HEK293 (cell line): Measurements from ENCODE around the gene PARP6.

Experiments used
- FEZF1 ChIP-seq: fragments of 450-650 bp; formaldehyde crosslinking; IDR thresholded peaks from 2 replicates; pipeline ENCODE4 v1.5.1; 2016; ENCODE audit warnings: missing biosample characterization, missing genetic modification characterization
- KLF16 ChIP-seq: fragments of 450-650 bp; formaldehyde crosslinking; IDR thresholded peaks from 2 replicates; pipeline ENCODE4 v1.5.1; 2017; ENCODE audit warnings: missing biosample characterization, missing genetic modification characterization
- SCRT1 ChIP-seq: fragments of 450-650 bp; formaldehyde crosslinking; IDR thresholded peaks from 2 replicates; pipeline ENCODE4 v1.5.1; 2016; ENCODE audit warnings: missing biosample characterization, missing genetic modification characterization, borderline replicate concordance
- SP7 ChIP-seq: fragments of 450-650 bp; formaldehyde crosslinking; IDR thresholded peaks from 2 replicates; pipeline ENCODE4 v1.5.1; 2016; ENCODE audit warnings: missing biosample characterization, missing genetic modification characterization
- WT1 ChIP-seq: fragments of 450-650 bp; formaldehyde crosslinking; IDR thresholded peaks from 2 replicates; pipeline ENCODE4 v1.5.1; 2016; ENCODE audit warnings: missing biosample characterization, missing genetic modification characterization
- YY2 ChIP-seq: fragments of 450-650 bp; formaldehyde crosslinking; IDR thresholded peaks from 2 replicates; pipeline ENCODE4 v1.5.1; 2016; ENCODE audit warnings: missing biosample characterization, missing genetic modification characterization
- ZBTB1 ChIP-seq: fragments of 450-650 bp; formaldehyde crosslinking; IDR thresholded peaks from 2 replicates; pipeline ENCODE4 v1.5.1; 2016; ENCODE audit warnings: missing biosample characterization, missing genetic modification characterization
- ZFP37 ChIP-seq: fragments of 450-650 bp; formaldehyde crosslinking; IDR thresholded peaks from 2 replicates; pipeline ENCODE4 v1.5.1; 2016; ENCODE audit warnings: missing biosample characterization, missing genetic modification characterization
- ZNF112 ChIP-seq: fragments of 450-650 bp; formaldehyde crosslinking; IDR thresholded peaks from 2 replicates; pipeline ENCODE4 v1.5.0; 2017; ENCODE audit warnings: missing biosample characterization, missing genetic modification characterization
- ZNF175 ChIP-seq: fragments of 450-650 bp; formaldehyde crosslinking; IDR thresholded peaks from 2 replicates; pipeline ENCODE4 v1.5.1; 2016; ENCODE audit warnings: missing biosample characterization, missing genetic modification characterization
- ZNF211 ChIP-seq: fragments of 450-650 bp; formaldehyde crosslinking; IDR thresholded peaks from 2 replicates; pipeline ENCODE4 v1.5.1; 2016; ENCODE audit warnings: low read depth, missing biosample characterization, missing genetic modification characterization
- ZNF221 ChIP-seq: fragments of 450-650 bp; formaldehyde crosslinking; IDR thresholded peaks from 2 replicates; pipeline ENCODE4 v1.5.1; 2017; ENCODE audit warnings: missing biosample characterization, missing genetic modification characterization, borderline replicate concordance
- ZNF292 ChIP-seq: fragments of 450-650 bp; formaldehyde crosslinking; IDR thresholded peaks from 2 replicates; pipeline ENCODE4 v1.5.1; 2016; ENCODE audit warnings: low read depth, missing biosample characterization, missing genetic modification characterization, borderline replicate concordance
- ZNF341 ChIP-seq: fragments of 450-650 bp; formaldehyde crosslinking; IDR thresholded peaks from 2 replicates; pipeline ENCODE4; 2016; ENCODE audit warnings: low read depth, missing biosample characterization, missing genetic modification characterization
- ZNF350 ChIP-seq: fragments of 450-650 bp; formaldehyde crosslinking; IDR thresholded peaks from 2 replicates; pipeline ENCODE4 v1.5.0; 2017; ENCODE audit warnings: missing biosample characterization, mild to moderate bottlenecking, missing genetic modification characterization
- ZNF394 ChIP-seq: fragments of 450-650 bp; formaldehyde crosslinking; IDR thresholded peaks from 2 replicates; pipeline ENCODE4 v1.5.1; 2016; ENCODE audit warnings: missing biosample characterization, missing genetic modification characterization, mild to moderate bottlenecking, moderate library complexity, borderline replicate concordance
- ZNF416 ChIP-seq: fragments of 450-650 bp; formaldehyde crosslinking; IDR thresholded peaks from 2 replicates; pipeline ENCODE4 v1.5.1; 2016; ENCODE audit warnings: missing biosample characterization, missing genetic modification characterization
- ZNF473 ChIP-seq: fragments of 450-650 bp; formaldehyde crosslinking; IDR thresholded peaks from 2 replicates; pipeline ENCODE4 v1.5.1; 2017; ENCODE audit warnings: missing biosample characterization, missing genetic modification characterization
- ZNF501 ChIP-seq: fragments of 450-650 bp; formaldehyde crosslinking; IDR thresholded peaks from 2 replicates; pipeline ENCODE4 v1.5.1; 2016; ENCODE audit warnings: missing biosample characterization, missing genetic modification characterization
- ZNF530 ChIP-seq: fragments of 450-650 bp; formaldehyde crosslinking; IDR thresholded peaks from 2 replicates; pipeline ENCODE4 v1.5.1; 2016; ENCODE audit warnings: low read depth, missing biosample characterization, missing genetic modification characterization
- ZNF544 ChIP-seq: fragments of 450-650 bp; formaldehyde crosslinking; IDR thresholded peaks from 2 replicates; pipeline ENCODE4 v1.5.0; 2017; ENCODE audit warnings: missing biosample characterization, missing genetic modification characterization
- ZNF555 ChIP-seq: fragments of 450-650 bp; formaldehyde crosslinking; conservative IDR thresholded peaks from 2 replicates; pipeline ENCODE4 v1.5.1; 2017; ENCODE audit warnings: missing biosample characterization, mild to moderate bottlenecking, missing genetic modification characterization, inconsistent platforms
- ZNF610 ChIP-seq: fragments of 450-650 bp; formaldehyde crosslinking; IDR thresholded peaks from 2 replicates; pipeline ENCODE4 v1.5.1; 2016; ENCODE audit warnings: missing biosample characterization, missing genetic modification characterization, borderline replicate concordance
- ZNF623 ChIP-seq: fragments of 450-650 bp; formaldehyde crosslinking; IDR thresholded peaks from 2 replicates; pipeline ENCODE4 v1.5.1; 2016; ENCODE audit warnings: missing biosample characterization, missing genetic modification characterization
- ZNF624 ChIP-seq: fragments of 450-650 bp; formaldehyde crosslinking; IDR thresholded peaks from 2 replicates; pipeline ENCODE4 v1.5.1; 2017; ENCODE audit warnings: missing biosample characterization, missing genetic modification characterization
- ZNF654 ChIP-seq: fragments of 450-650 bp; formaldehyde crosslinking; IDR thresholded peaks from 2 replicates; pipeline ENCODE4 v1.5.1; 2016; ENCODE audit warnings: low read depth, missing biosample characterization, missing genetic modification characterization
- ZNF777 ChIP-seq: fragments of 450-650 bp; formaldehyde crosslinking; IDR thresholded peaks from 2 replicates; pipeline ENCODE4 v1.5.1; 2017; ENCODE audit warnings: missing biosample characterization, missing genetic modification characterization, borderline replicate concordance
- ZSCAN16 ChIP-seq: fragments of 450-650 bp; formaldehyde crosslinking; IDR thresholded peaks from 2 replicates; pipeline ENCODE4 v1.5.1; 2016; ENCODE audit warnings: missing biosample characterization, missing genetic modification characterization
- ZXDB ChIP-seq: fragments of 450-650 bp; formaldehyde crosslinking; IDR thresholded peaks from 2 replicates; pipeline ENCODE4 v1.5.1; 2016; ENCODE audit warnings: missing biosample characterization, missing genetic modification characterization
- TF ChIP-seq, protein P1 (sequence below): fragments of 450-650 bp; formaldehyde crosslinking; IDR thresholded peaks from 2 replicates; pipeline ENCODE4 v1.5.1; 2016; ENCODE audit warnings: missing biosample characterization, missing genetic modification characterization
- TF ChIP-seq, protein P2 (sequence below): fragments of 450-650 bp; formaldehyde crosslinking; IDR thresholded peaks from 2 replicates; pipeline ENCODE4 v1.5.1; 2016; ENCODE audit warnings: missing biosample characterization, missing genetic modification characterization
- TF ChIP-seq, protein P3 (sequence below): fragments of 450-650 bp; formaldehyde crosslinking; IDR thresholded peaks from 2 replicates; pipeline ENCODE4 v1.5.1; 2016; ENCODE audit warnings: missing biosample characterization, missing genetic modification characterization
- TF ChIP-seq, protein P4 (sequence below): fragments of 450-650 bp; formaldehyde crosslinking; optimal IDR thresholded peaks from 2 replicates; pipeline ENCODE3; 2016; ENCODE audit warnings: missing biosample characterization, mild to moderate bottlenecking, missing genetic modification characterization
- TF ChIP-seq, protein P5 (sequence below): fragments of 450-650 bp; formaldehyde crosslinking; IDR thresholded peaks from 2 replicates; pipeline ENCODE4 v1.5.1; 2016; ENCODE audit warnings: missing biosample characterization, missing genetic modification characterization

The PARP6 gene

DNA sequence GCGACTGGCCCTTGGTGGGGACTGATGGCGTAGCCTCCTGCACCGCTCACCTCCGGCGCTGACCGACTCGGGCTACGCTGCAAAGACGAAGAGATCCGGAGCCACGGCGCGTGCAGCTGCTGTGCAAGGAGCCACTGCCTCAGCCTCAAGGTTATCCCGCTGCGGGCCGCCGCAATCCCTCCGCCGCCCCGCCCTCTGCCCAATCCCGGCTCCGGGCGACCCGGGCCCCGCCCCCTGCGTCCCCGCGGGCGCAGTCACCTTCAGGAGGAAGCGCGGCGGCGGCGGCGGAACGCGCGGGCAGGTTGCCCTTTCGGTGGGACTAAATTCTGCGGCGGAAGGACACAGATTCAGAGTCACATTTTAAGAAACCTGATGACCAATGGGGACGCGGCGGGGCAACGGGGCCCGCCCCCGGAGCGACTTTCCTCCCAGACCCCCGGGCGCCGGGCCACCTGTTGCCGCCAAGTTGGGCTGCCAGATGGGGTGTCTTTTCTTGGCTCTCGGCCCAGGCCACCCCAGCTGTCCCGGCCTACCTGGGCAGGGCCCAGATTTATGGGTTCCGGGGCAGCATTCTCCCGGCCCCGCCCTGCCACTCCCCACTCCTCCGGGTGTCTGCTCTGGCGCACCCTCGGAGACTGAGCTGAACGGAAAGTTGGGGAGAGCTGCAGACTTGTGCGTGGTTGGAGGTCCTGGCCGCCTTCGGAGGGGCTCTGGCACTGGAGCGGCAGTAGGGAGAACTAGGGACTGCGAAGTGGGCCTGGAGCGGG lies 41.1 kb downstream of the PARP6 start, which contains the start of gene PKM (continued):
- TF ChIP-seq ZNF292 (tag by site-specific recombination) (no peak), ZNF221 (tag by site-specific recombination) (no peak), ZNF544 (tag by site-specific recombination) (no peak), ZNF350 (tag by site-specific recombination) (no peak), ZNF530 (tag by site-specific recombination) (no peak), ZNF112 (tag by site-specific recombination) (no peak), ZNF610 (tag by site-specific recombination) (peak; percentile 70), ZSCAN16 (tag by site-specific recombination) (0 out of 2 replicates have a peak, but pooled peaks have one; percentile 11), YY2 (tag by site-specific recombination) (peak; percentile 59; the same call in 1 of the 2 replicates), KLF16 (tag by site-specific recombination) (peak; percentile 99), ZNF416 (tag by site-specific recombination) (no peak), SP7 (peak; percentile 94), ZNF623 (tag by site-specific recombination) (peak; percentile 25; the same call in 1 of the 2 replicates), ZBTB1 (tag by site-specific recombination) (peak; percentile 55; the same call in 1 of the 2 replicates), ZXDB (tag by site-specific recombination) (peak; percentile 97), ZNF777 (no peak), ZNF175 (no peak), ZNF473 (tag by site-specific recombination) (no peak), ZNF394 (tag by site-specific recombination) (peak; percentile 44; the same call in 1 of the 2 replicates), ZNF211 (tag by site-specific recombination) (no peak), SCRT1 (tag by site-specific recombination) (peak; percentile 99), FEZF1 (peak; percentile 41), WT1 (tag by site-specific recombination) (peak; percentile 90), ZNF501 (tag by site-specific recombination) (peak; percentile 67; the same call in 1 of the 2 replicates), ZNF654 (tag by site-specific recombination) (no peak), ZFP37 (no peak), ZNF555 (no peak), ZNF341 (tag by site-specific recombination) (peak; percentile 72), ZNF624 (tag by site-specific recombination) (peak; percentile 6; the same call in 1 of the 2 replicates)
- TF ChIP-seq, protein P1, sequence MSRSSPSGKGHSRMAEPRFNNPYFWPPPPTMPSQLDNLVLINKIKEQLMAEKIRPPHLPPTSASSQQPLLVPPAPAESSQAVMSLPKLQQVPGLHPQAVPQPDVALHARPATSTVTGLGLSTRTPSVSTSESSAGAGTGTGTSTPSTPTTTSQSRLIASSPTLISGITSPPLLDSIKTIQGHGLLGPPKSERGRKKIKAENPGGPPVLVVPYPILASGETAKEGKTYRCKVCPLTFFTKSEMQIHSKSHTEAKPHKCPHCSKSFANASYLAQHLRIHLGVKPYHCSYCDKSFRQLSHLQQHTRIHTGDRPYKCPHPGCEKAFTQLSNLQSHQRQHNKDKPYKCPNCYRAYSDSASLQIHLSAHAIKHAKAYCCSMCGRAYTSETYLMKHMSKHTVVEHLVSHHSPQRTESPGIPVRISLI (tag by site-specific recombination), result no peak
- TF ChIP-seq, protein P2, sequence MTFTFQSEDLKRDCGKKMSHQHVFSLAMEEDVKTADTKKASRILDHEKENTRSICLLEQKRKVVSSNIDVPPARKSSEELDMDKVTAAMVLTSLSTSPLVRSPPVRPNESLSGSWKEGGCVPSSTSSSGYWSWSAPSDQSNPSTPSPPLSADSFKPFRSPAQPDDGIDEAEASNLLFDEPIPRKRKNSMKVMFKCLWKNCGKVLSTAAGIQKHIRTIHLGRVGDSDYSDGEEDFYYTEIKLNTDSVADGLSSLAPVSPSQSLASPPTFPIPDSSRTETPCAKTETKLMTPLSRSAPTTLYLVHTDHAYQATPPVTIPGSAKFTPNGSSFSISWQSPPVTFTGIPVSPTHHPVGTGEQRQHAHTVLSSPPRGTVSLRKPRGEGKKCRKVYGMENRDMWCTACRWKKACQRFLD (tag by site-specific recombination), result no peak; the same call in 1 of the 2 replicates
- TF ChIP-seq, protein P3, sequence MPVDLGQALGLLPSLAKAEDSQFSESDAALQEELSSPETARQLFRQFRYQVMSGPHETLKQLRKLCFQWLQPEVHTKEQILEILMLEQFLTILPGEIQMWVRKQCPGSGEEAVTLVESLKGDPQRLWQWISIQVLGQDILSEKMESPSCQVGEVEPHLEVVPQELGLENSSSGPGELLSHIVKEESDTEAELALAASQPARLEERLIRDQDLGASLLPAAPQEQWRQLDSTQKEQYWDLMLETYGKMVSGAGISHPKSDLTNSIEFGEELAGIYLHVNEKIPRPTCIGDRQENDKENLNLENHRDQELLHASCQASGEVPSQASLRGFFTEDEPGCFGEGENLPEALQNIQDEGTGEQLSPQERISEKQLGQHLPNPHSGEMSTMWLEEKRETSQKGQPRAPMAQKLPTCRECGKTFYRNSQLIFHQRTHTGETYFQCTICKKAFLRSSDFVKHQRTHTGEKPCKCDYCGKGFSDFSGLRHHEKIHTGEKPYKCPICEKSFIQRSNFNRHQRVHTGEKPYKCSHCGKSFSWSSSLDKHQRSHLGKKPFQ (tag by site-specific recombination), result no peak; the same call in 1 of the 2 replicates
- TF ChIP-seq, protein P4, sequence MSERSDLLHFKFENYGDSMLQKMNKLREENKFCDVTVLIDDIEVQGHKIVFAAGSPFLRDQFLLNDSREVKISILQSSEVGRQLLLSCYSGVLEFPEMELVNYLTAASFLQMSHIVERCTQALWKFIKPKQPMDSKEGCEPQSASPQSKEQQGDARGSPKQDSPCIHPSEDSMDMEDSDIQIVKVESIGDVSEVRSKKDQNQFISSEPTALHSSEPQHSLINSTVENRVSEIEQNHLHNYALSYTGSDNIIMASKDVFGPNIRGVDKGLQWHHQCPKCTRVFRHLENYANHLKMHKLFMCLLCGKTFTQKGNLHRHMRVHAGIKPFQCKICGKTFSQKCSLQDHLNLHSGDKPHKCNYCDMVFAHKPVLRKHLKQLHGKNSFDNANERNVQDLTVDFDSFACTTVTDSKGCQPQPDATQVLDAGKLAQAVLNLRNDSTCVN (tag by site-specific recombination), result peak; percentile 95
- TF ChIP-seq, protein P5, sequence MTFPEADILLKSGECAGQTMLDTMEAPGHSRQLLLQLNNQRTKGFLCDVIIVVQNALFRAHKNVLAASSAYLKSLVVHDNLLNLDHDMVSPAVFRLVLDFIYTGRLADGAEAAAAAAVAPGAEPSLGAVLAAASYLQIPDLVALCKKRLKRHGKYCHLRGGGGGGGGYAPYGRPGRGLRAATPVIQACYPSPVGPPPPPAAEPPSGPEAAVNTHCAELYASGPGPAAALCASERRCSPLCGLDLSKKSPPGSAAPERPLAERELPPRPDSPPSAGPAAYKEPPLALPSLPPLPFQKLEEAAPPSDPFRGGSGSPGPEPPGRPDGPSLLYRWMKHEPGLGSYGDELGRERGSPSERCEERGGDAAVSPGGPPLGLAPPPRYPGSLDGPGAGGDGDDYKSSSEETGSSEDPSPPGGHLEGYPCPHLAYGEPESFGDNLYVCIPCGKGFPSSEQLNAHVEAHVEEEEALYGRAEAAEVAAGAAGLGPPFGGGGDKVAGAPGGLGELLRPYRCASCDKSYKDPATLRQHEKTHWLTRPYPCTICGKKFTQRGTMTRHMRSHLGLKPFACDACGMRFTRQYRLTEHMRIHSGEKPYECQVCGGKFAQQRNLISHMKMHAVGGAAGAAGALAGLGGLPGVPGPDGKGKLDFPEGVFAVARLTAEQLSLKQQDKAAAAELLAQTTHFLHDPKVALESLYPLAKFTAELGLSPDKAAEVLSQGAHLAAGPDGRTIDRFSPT, result peak; percentile 100
